Activated T-helper 2 cell treated with anti-CD3 and anti-CD28 coated beads, Interferon-gamma antibody, Interleukin-2, Interleukin-4, amounts not matched to agents 10 μg/mL and 5 μg/mL and 100 μg/mL, durations not matched to agents 14 hours and 24 hours and 36 hours (primary cell): ENCODE results near the gene ZNF398. TPM values are rescaled to one million over a fixed set of nuclear protein-coding genes. Genes with fewer than 3 reads are reported as not detected.

ENCODE experiments used
- DNase-seq: peaks from one replicate; pipeline ENCODE4 v3.0.0; 2021; ENCODE audit warnings: low spot score
- H3K27ac Mint-ChIP-seq: one replicate; pipeline ENCODE4 v1.8.0; 2021; ENCODE audit warnings: mixed read lengths
- H3K27me3 Mint-ChIP-seq: one replicate; pipeline ENCODE4 v1.8.0; 2021; ENCODE audit warnings: low read depth, mixed read lengths
- H3K36me3 Mint-ChIP-seq: one replicate; pipeline ENCODE4 v1.8.0; 2021; ENCODE audit warnings: low read depth, mixed read lengths
- H3K4me1 Mint-ChIP-seq: one replicate; pipeline ENCODE4 v1.8.0; 2021; ENCODE audit warnings: low read depth, mixed read lengths
- H3K4me3 Mint-ChIP-seq: one replicate; pipeline ENCODE4 v1.8.0; 2021; ENCODE audit warnings: low read depth, mild to moderate bottlenecking, moderate library complexity, mixed read lengths
- H3K9me3 Mint-ChIP-seq: one replicate; pipeline ENCODE4 v1.8.0; 2021; ENCODE audit warnings: mixed read lengths
- intact Hi-C: fragments of 100-400 bp; cut with micrococcal nuclease; formaldehyde crosslinking; loops from one replicate; pipeline ENCODE4 v1.15.1; 2023
- total RNA-seq: library from RNA; stranded (reverse); gene quantifications from 2 replicates; pipeline ENCODE4 v1.2.3, GENCODE V29; 2022

The ZNF398 gene
- total RNA-seq, 1 donor from 2014 or later = 16.9 TPM

GRCh38 chr7:149166142-149166541, 18.9 kb downstream of the ZNF398 start:
- Mint-ChIP-seq H3K4me1 (peaks cover 5% of the 10 kb centered on the region), H3K27ac (no peak overlapping the region), H3K27me3 (no peaks in the 10 kb centered on the region), H3K9me3 (no peaks in the 10 kb centered on the region), H3K4me3 (no peak overlapping the region), H3K36me3 (peaks cover 46% of the 10 kb centered on the region)
- intact Hi-C loops = no loop called here
- no peak for DNase-seq

- intact Hi-C loops = no loop called here
- H3K4me3 Mint-ChIP-seq = no peak overlapping the region
These were observed 19.5 kb downstream of the ZNF398 start for GRCh38 chr7:149166630-149167352.

DNA sequence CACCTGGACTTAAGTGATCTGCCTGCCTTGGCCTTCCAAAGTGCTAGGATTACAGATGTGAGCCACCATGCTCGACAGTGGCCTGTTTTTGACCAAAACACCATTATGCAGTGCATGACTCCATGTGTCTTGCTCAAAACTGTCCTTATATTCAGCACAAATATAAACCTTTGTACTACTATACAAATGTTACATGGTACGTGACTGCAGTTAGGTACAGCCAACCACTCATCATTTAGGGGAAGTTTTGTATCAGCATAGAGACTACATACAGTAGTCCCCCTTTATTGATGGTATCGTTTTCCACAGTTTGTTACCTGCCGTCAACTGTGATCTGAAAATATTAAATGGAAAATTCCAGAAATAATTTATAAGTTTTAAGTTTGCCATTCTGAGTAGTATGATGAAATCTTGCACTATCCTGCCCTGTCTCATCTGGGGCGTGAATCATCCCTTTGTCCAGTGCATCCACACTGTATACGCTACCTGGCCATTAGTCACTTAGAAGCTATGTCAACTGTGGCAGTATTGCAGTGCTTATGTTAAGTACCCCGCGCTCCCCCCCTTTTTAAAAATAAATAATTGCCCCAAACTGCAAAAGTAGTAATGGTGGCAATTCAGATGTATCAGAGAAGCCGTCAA, 24.8 kb downstream of the ZNF398 start:
- H3K36me3 Mint-ChIP-seq = peaks cover 39% of the 10 kb centered on the region
- H3K4me3 Mint-ChIP-seq = no peak overlapping the region
- no peak for DNase-seq
- H3K9me3 Mint-ChIP-seq = no peaks in the 10 kb centered on the region
- H3K4me1 Mint-ChIP-seq = peaks cover 2% of the 10 kb centered on the region
- intact Hi-C loops = no loop called here
- no peaks in the 10 kb centered on the region for H3K27me3 Mint-ChIP-seq
- no peak overlapping the region for H3K27ac Mint-ChIP-seq

More at GRCh38 chr7:149166630-149167352, 19.5 kb downstream of the ZNF398 start:
- Mint-ChIP-seq H3K9me3 (no peaks in the 10 kb centered on the region), H3K4me1 (no peaks in the 10 kb centered on the region), H3K36me3 (peaks cover 44% of the 10 kb centered on the region), H3K27me3 (no peaks in the 10 kb centered on the region), H3K27ac (no peak overlapping the region)
- no peak for DNase-seq

DNA sequence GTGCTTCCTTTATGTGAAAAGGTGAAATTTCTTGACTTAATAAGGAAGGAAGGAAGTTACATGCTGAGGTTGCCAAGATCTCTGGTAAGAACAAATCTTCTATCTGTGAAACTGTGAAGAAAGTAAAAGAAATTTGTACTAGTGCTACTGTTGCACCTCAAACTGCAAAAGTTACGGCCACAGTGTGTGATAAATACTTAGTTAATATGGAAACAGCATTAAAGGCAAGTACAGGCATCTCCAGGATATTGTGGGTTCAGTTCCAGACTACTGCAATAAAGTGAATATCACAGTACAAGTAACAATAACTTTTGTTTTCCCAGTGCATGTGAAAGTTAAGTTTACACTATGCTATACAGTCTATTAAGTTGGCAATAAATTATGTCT, 25.3 kb downstream of the ZNF398 start:
- Mint-ChIP-seq H3K27me3 (no peaks in the 10 kb centered on the region), H3K36me3 (peaks cover 39% of the 10 kb centered on the region), H3K9me3 (no peaks in the 10 kb centered on the region), H3K27ac (no peak overlapping the region), H3K4me1 (peaks cover 2% of the 10 kb centered on the region), H3K4me3 (no peak overlapping the region)
- intact Hi-C loops = no loop called here
- DNase-seq = no peak

DNA sequence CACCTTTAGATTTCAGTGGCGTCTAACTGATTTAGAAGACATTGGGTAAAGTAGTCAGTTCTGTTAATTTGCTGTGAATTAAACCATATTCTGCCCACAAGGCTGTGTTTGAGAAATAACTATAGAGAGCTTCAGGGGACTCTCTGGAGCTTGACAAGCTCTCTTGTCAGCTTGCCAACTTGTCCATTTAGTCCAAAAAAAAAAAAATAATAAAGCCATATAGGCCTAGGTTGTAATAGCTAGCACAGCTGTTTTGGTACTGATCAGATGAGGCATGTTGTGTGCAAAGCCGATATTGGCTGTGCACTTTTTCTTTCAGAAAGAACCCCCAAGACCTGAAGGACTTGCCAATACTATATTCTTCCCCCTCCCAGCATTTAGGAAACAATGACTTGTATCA, 27.9 kb downstream of the ZNF398 start:
- Mint-ChIP-seq H3K4me1 (peaks cover 2% of the 10 kb centered on the region), H3K36me3 (peaks cover 48% of the 10 kb centered on the region), H3K9me3 (no peaks in the 10 kb centered on the region), H3K27me3 (no peaks in the 10 kb centered on the region), H3K27ac (no peak overlapping the region), H3K4me3 (no peak overlapping the region)
- no peak for DNase-seq
- intact Hi-C loops = no loop called here

- H3K27ac Mint-ChIP-seq = no peak overlapping the region
- no peak overlapping the region for H3K4me3 Mint-ChIP-seq
- H3K27me3 Mint-ChIP-seq = no peaks in the 10 kb centered on the region
- peaks cover 6% of the 10 kb centered on the region for H3K4me1 Mint-ChIP-seq
- no peak for DNase-seq
- H3K9me3 Mint-ChIP-seq = no peaks in the 10 kb centered on the region
- H3K36me3 Mint-ChIP-seq = peaks cover 48% of the 10 kb centered on the region
- intact Hi-C loops = no loop called here
These were observed 32.0 kb downstream of the ZNF398 start for GRCh38 chr7:149179241-149179640.

DNA sequence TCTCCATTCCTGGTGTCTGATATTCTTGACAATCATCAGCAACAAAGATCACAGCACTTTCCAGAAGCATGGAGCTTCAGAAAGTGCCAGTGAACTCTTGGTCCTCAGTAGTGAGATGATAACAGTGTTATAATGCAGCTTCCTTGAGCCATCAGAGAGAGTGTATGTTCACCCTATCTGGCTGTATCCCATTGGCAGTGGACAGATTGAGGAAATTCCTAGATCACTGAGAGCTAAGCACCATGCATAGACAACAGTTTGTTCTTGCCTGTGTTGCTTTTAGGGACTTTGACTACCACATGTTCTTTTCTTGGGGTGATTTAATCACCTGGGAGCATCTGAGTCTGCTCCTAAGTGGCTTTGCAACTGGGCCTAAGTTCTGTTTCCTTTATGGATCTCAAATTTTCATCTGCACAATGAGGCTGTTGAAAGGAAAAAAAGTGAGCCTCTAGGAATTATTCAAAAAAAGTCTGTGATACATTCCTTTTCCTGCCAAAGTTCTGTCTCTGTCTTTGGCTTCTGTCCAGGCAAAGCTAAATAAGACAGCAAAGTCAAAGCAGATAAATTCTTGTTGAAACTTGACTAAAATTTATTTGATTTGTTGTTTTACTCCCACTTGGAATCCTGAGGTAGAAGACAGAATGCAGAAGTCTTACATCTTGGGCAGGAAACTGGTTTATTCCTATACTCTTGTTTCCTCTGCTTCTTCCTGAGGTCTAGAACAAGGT, 33.6 kb downstream of the ZNF398 start:
- Mint-ChIP-seq H3K27ac (no peak overlapping the region), H3K4me1 (peaks cover 6% of the 10 kb centered on the region), H3K27me3 (no peaks in the 10 kb centered on the region), H3K4me3 (no peak overlapping the region), H3K9me3 (no peaks in the 10 kb centered on the region), H3K36me3 (peaks cover 48% of the 10 kb centered on the region)
- intact Hi-C loops = no loop called here
- no peak for DNase-seq

DNA sequence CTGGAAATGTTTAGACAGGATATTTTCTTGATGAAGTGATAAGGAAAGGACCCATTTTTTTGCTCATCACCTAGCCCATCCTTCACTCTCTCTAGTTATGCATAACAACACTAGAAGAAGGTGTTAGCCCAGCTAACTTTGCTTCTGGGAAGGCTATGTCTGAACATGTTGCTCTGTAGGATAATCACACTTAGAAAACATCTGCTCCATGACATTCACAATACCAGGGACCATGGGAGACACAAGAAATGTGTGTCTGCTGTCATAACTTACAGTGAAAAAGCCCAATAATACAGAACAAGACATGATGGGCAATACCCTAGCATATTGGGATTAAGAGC, 34.2 kb downstream of the ZNF398 start:
- Mint-ChIP-seq H3K27me3 (no peaks in the 10 kb centered on the region), H3K4me3 (no peak overlapping the region), H3K27ac (no peak overlapping the region), H3K9me3 (no peaks in the 10 kb centered on the region), H3K36me3 (peaks cover 45% of the 10 kb centered on the region), H3K4me1 (peaks cover 6% of the 10 kb centered on the region)
- intact Hi-C loops = no loop called here
- DNase-seq = no peak

- H3K9me3 Mint-ChIP-seq = no peaks in the 10 kb centered on the region
- no peak for DNase-seq
- H3K36me3 Mint-ChIP-seq = peaks cover 23% of the 10 kb centered on the region
- H3K27me3 Mint-ChIP-seq = no peaks in the 10 kb centered on the region
- intact Hi-C loops = no loop called here
- H3K4me1 Mint-ChIP-seq = peaks cover 3% of the 10 kb centered on the region
- H3K27ac Mint-ChIP-seq = no peak overlapping the region
- no peak overlapping the region for H3K4me3 Mint-ChIP-seq
These were observed 37.0 kb downstream of the ZNF398 start for GRCh38 chr7:149184274-149184673.

DNA sequence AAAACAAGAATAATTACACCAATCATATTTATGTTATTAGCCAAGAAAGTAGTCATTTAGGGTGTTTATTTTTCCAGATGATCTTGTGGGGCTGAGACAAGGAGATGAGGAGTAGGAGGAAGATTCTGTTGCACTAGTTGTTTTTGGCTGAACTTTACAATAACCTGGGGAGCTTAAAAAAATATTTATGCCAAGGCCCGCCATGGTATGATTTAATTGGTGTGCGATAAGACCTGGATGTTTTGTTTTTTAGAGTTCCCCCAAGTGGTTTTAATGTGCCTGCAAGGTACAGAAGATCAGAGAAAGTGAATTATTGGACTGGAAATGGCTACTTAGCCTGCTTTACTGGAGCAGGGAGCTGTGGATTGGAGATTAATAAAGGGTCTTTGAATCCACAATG, 41.0 kb downstream of the ZNF398 start:
- Mint-ChIP-seq H3K36me3 (no peaks in the 10 kb centered on the region), H3K4me3 (no peak overlapping the region), H3K9me3 (no peaks in the 10 kb centered on the region), H3K27me3 (peaks cover 5% of the 10 kb centered on the region), H3K27ac (no peak overlapping the region), H3K4me1 (peaks cover 14% of the 10 kb centered on the region)
- intact Hi-C loops = no loop called here
- DNase-seq = no peak

DNA sequence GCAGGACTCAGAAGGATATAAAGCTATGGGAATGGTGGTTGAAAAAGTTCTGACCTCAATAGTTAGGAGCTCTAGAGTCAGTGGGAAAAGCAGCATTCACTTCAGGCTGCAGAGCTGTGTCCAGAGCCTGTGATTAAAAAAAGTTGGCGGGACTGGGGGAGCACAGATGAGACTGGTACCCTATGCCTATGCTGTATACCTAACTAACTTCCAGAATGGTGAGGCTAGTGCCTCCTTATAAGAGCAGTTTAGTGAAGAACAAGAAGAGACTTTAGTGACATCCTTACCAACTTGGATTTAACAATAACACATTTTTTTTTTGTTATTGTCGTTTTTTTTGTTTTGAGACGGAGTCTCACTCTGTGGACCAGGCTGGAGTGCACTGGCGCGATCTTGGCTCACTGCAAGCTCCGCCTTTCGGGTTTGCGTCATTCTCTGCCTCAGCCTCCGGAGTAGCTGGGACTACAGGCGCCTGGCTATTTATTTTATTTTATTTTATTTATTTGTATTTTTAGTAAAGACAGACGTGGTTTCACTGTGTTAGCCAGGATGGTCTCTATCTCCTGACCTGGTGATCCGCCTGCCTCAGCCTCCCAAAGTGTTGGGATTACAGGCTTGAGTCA, 41.5 kb downstream of the ZNF398 start:
- H3K9me3 Mint-ChIP-seq = no peaks in the 10 kb centered on the region
- no peaks in the 10 kb centered on the region for H3K36me3 Mint-ChIP-seq
- intact Hi-C loops = no loop called here
- no peak overlapping the region for H3K27ac Mint-ChIP-seq
- no peak overlapping the region for H3K4me3 Mint-ChIP-seq
- H3K27me3 Mint-ChIP-seq = peaks cover 5% of the 10 kb centered on the region
- DNase-seq = no peak
- peaks cover 14% of the 10 kb centered on the region for H3K4me1 Mint-ChIP-seq

GRCh38 chr7:149191851-149192250, 44.6 kb downstream of the ZNF398 start:
- peaks cover 22% of the 10 kb centered on the region for H3K4me1 Mint-ChIP-seq
- intact Hi-C loops = no loop called here
- no peak for DNase-seq

GRCh38 chr7:149194799-149195179, 47.5 kb downstream of the ZNF398 start:
- no peak for DNase-seq
- peaks cover under 1% of the 10 kb centered on the region for H3K27me3 Mint-ChIP-seq
- intact Hi-C loops = loop anchor here (2.0 to 5.0 kb wide), 4 partner anchors 16 to 67 kb away; partner anchors contain the start of genes ZNF212, ZNF398 and ZNF425

More at GRCh38 chr7:149191851-149192250, 44.6 kb downstream of the ZNF398 start:
- H3K4me3 Mint-ChIP-seq = peak overlapping the region; percentile 74
- H3K27me3 Mint-ChIP-seq = peaks cover 5% of the 10 kb centered on the region
- no peaks in the 10 kb centered on the region for H3K9me3 Mint-ChIP-seq
- H3K27ac Mint-ChIP-seq = peak overlapping the region; percentile 56
- H3K36me3 Mint-ChIP-seq = peaks cover 10% of the 10 kb centered on the region

More at GRCh38 chr7:149194799-149195179, 47.5 kb downstream of the ZNF398 start:
- peaks cover 38% of the 10 kb centered on the region for H3K4me1 Mint-ChIP-seq
- H3K36me3 Mint-ChIP-seq = peaks cover 39% of the 10 kb centered on the region
- H3K9me3 Mint-ChIP-seq = no peaks in the 10 kb centered on the region
- H3K4me3 Mint-ChIP-seq = peak overlapping the region; percentile 85
- H3K27ac Mint-ChIP-seq = peak overlapping the region; percentile 59
